ENCODE measurements around the gene MBNL2.

The MBNL2 gene

GRCh38 chr13:97430296-97430695 lies 208.2 kb downstream of the MBNL2 start:
- TF ChIP-seq CTCF (conservative IDR thresholded peaks at IDR 0.05) = no peak
- H3K27ac ChIP-seq = no peak overlapping the region

GRCh38 chr13:97431171-97431764 lies 209.1 kb downstream of the MBNL2 start:
- H3K27ac ChIP-seq = no peak overlapping the region
- no peak for TF ChIP-seq CTCF (conservative IDR thresholded peaks at IDR 0.05)

DNA sequence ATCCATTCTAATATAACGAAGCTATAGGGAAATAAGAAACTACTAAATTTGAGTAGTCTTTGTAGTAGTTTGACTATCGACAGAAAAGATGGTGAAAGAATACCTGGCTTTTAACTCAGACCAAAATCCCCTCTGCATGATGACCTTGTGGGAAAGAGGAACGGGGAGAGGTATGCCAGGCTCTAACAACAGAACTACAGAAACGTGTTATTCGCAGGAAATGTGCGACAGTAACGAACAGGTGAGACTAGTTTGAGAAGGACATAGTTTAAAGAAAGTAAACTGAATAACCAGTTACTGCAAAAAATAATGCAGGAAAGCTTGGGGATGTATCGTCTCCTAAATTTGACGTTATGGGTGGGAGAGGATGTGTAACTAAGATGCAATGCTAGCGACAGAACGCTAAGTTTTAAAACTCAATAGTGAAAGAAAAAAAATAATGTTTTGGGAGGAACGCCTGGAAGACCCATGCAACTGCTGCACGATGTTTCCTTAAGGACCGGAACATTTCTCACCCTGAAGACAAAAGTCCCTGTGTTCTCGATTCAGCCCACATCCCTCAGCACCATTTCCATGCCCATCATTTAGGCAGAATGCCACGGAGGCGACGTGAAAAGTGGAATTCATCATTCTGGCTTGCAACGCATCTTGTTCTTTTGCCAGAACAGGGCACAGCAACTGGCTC lies 210.2 kb downstream of the MBNL2 start:
- peak overlapping the region; percentile 89 for H3K27ac ChIP-seq
- no peak for TF ChIP-seq CTCF (conservative IDR thresholded peaks at IDR 0.05)

GRCh38 chr13:97432917-97433726 lies 211.0 kb downstream of the MBNL2 start:
- H3K27ac ChIP-seq = peak overlapping the region; percentile 89
- no peak for TF ChIP-seq CTCF (conservative IDR thresholded peaks at IDR 0.05)

DNA sequence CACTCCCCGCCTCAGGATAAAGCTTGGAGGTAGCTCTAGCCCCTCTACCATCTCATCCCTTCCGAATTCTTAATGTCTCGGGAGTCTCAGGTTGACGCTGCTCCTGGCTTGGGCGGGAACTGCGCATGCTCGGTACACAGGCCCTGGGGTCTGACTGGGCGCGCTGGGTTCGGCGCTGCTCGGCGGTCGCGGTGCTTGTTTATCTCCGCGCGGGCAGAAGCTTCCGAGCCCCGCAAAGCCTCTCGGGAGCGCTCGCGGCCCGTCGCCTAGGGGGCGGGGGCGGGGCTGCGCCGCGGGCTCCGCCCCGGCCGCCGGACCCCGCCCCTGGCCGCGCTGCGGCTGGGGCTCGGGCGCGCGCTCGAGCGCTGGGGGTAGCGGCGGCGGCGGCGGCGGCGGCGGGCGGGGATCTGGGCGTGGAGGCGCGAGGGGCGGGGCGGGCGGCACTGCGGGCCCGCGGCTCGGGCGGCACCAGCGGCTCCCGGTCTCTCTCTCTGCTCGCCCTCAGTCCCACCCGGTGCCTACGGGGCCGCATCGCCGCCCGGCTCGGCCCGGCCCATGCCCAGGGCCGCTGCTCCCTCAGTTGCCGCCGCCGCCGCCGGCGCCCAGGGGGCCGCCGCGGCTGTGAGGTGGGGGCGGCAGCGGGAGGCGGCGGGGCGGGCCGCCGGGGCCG lies 211.7 kb downstream of the MBNL2 start, which contains the start of gene RAP2A:
TSS of gene RAP2A (plus strand) at position 443 of the 670 bp plus-strand sequence. CDS start 302 bp downstream, outside the sequence.
- TF ChIP-seq CTCF (conservative IDR thresholded peaks at IDR 0.05) = peak; percentile 29
- H3K27ac ChIP-seq = peak within 1 kb of the TSS; percentile 89

DNA sequence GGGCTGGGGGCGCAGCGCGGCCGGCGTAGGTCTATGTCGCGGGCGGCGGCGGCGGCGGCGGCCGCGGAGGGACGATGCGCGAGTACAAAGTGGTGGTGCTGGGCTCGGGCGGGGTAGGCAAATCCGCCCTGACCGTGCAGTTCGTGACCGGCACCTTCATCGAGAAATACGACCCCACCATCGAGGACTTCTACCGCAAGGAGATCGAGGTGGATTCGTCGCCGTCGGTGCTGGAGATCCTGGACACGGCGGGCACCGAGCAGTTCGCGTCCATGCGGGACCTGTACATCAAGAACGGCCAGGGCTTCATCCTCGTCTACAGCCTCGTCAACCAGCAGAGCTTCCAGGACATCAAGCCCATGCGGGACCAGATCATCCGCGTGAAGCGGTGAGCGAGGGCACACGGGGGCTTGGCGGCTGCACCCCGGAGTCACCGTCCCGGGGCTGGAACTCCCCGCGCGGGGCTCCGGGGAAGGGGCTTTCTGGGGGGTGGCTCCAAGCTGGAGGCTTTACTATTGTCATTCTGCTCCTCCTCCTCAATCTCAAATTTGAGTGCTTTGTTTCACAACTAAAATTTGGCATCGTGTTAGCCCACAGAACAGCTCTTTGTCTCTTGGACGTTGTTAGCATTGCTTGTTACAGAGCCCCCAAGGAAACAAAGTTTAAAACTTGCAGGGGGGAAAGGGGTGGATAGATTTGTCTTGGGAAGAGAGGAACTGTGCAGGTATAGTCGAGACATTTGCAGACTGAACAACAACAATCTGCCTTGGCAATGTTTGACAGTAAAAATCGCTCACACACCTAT lies 212.5 kb downstream of the MBNL2 start:
- peak overlapping the region; percentile 89 for H3K27ac ChIP-seq
- no peak for TF ChIP-seq CTCF (conservative IDR thresholded peaks at IDR 0.05)
